HEK293 (cell line): ENCODE data around the gene PSME1.
A peak's percentile ranks its signal among the peaks of the same experiment; 100 is the strongest.

Source experiments
- CTCF ChIA-PET: fragments of 350-600 bp; formaldehyde crosslinking; extraction: SDS; loops from one replicate; lab custom pipeline; 2021; ENCODE audit warnings: antibody characterized with exemption; lab: Yijun Ruan, JAX
- POLR2A ChIA-PET: fragments of 300-600 bp; formaldehyde crosslinking; extraction: SDS; loops from one replicate; lab custom pipeline; 2020; ENCODE audit warnings: antibody characterized with exemption, inconsistent platforms; lab: Yijun Ruan, JAX
- H3K27ac ChIP-seq: fragments of 200-500 bp; sonication (Bioruptor generic); 2 replicates; pipeline ENCODE4 v1.5.1; 2014; ENCODE audit warnings: low read depth, low read length, control low read depth, inconsistent platforms; ENCODE audit errors: extremely low read depth
- H3K36me3 ChIP-seq, 2 experiments: fragments of 200-500 bp in 1 of 2; sonication (Bioruptor generic) in 1 of 2; 1 replicate in 1 of 2; 2 replicates in 1 of 2; pipeline ENCODE4 v1.5.1; 2014 to 2017; ENCODE audit warnings: inconsistent platforms in 2 of 2, low read length in 2 of 2; ENCODE audit not compliant: control insufficient read depth in 2 of 2, insufficient read depth in 1 of 2
- H3K4me1 ChIP-seq: fragments of 200-500 bp; sonication (Bioruptor generic); 2 replicates; pipeline ENCODE4 v1.5.1; 2014; ENCODE audit warnings: mild to moderate bottlenecking, low read length, inconsistent platforms; ENCODE audit not compliant: control insufficient read depth, insufficient read depth
- H3K4me3 ChIP-seq: 2 replicates; pipeline ENCODE4 v1.5.1; 2011; ENCODE audit warnings: low read depth, mild to moderate bottlenecking, control low read depth, low read length, moderate library complexity
- H3K9me3 ChIP-seq: fragments of 200-500 bp; sonication (Bioruptor generic); 2 replicates; pipeline ENCODE4 v1.5.1; 2014; ENCODE audit warnings: low read depth, low read length, inconsistent platforms; ENCODE audit not compliant: control insufficient read depth, insufficient read depth
- BCL11B ChIP-seq: fragments of 450-650 bp; formaldehyde crosslinking; IDR thresholded peaks from 2 replicates; pipeline ENCODE4 v1.5.1; 2016; ENCODE audit warnings: low read depth, missing biosample characterization, missing genetic modification characterization
- GLI2 ChIP-seq: fragments of 450-650 bp; formaldehyde crosslinking; IDR thresholded peaks from 2 replicates; pipeline ENCODE4; 2017; ENCODE audit warnings: missing biosample characterization, missing genetic modification characterization, low read depth, borderline replicate concordance
- GLIS2 ChIP-seq: fragments of 450-650 bp; formaldehyde crosslinking; IDR thresholded peaks from 2 replicates; pipeline ENCODE4 v1.5.1; 2016; ENCODE audit warnings: missing biosample characterization, missing genetic modification characterization
- KLF10 ChIP-seq: fragments of 450-650 bp; IDR thresholded peaks from 2 replicates; pipeline ENCODE4 v1.5.1; 2018; ENCODE audit warnings: missing biosample characterization, mild to moderate bottlenecking, missing genetic modification characterization
- MEIS1 ChIP-seq: sonication (generic); formaldehyde crosslinking; IDR thresholded peaks from 2 replicates; pipeline ENCODE4 v1.8.1; 2022; ENCODE audit warnings: missing genetic modification reagents, mild to moderate bottlenecking, borderline replicate concordance
- OSR2 ChIP-seq: fragments of 450-650 bp; formaldehyde crosslinking; IDR thresholded peaks from 2 replicates; pipeline ENCODE4 v1.5.1; 2016; ENCODE audit warnings: missing biosample characterization, missing genetic modification characterization
- WT1 ChIP-seq: fragments of 450-650 bp; formaldehyde crosslinking; IDR thresholded peaks from 2 replicates; pipeline ENCODE4 v1.5.1; 2016; ENCODE audit warnings: missing biosample characterization, missing genetic modification characterization
- ZBTB48 ChIP-seq: fragments of 450-650 bp; formaldehyde crosslinking; IDR thresholded peaks from 2 replicates; pipeline ENCODE4 v1.5.1; 2016; ENCODE audit warnings: missing biosample characterization, missing genetic modification characterization
- ZEB2 ChIP-seq: fragments of 450-650 bp; formaldehyde crosslinking; IDR thresholded peaks from 2 replicates; pipeline ENCODE4 v1.5.1; 2016; ENCODE audit warnings: missing biosample characterization, missing genetic modification characterization
- ZFP3 ChIP-seq: fragments of 450-650 bp; formaldehyde crosslinking; IDR thresholded peaks from 2 replicates; pipeline ENCODE4 v1.5.1; 2016; ENCODE audit warnings: low read depth, missing biosample characterization, missing genetic modification characterization
- ZNF121 ChIP-seq: fragments of 450-650 bp; formaldehyde crosslinking; IDR thresholded peaks from 2 replicates; pipeline ENCODE4 v1.5.1; 2016; ENCODE audit warnings: missing biosample characterization, missing genetic modification characterization
- ZNF211 ChIP-seq: fragments of 450-650 bp; formaldehyde crosslinking; IDR thresholded peaks from 2 replicates; pipeline ENCODE4 v1.5.1; 2016; ENCODE audit warnings: low read depth, missing biosample characterization, missing genetic modification characterization
- ZNF214 ChIP-seq: fragments of 450-650 bp; formaldehyde crosslinking; IDR thresholded peaks from 2 replicates; pipeline ENCODE4 v1.5.1; 2017; ENCODE audit warnings: missing biosample characterization, mild to moderate bottlenecking, missing genetic modification characterization, borderline replicate concordance
- ZNF248 ChIP-seq: fragments of 450-650 bp; formaldehyde crosslinking; IDR thresholded peaks from 2 replicates; pipeline ENCODE4 v1.5.1; 2017; ENCODE audit warnings: missing biosample characterization, missing genetic modification characterization
- ZNF274 ChIP-seq, 2 experiments: fragments of 200-500 bp in 1 of 2; fragments of 450-650 bp in 1 of 2; sonication (Bioruptor generic) in 1 of 2; formaldehyde crosslinking in 1 of 2; IDR thresholded peaks; 2 replicates each; pipeline versions ENCODE4 v1.5.1 to v1.6.1; 2014 to 2016; ENCODE audit warnings: borderline replicate concordance in 1 of 2, inconsistent platforms in 1 of 2, low read length in 1 of 2, missing biosample characterization in 1 of 2, missing genetic modification characterization in 1 of 2
- ZNF311 ChIP-seq: fragments of 450-650 bp; formaldehyde crosslinking; IDR thresholded peaks from 2 replicates; pipeline ENCODE4 v1.5.1; 2017; ENCODE audit warnings: missing biosample characterization, missing genetic modification characterization, borderline replicate concordance
- ZNF335 ChIP-seq: fragments of 450-650 bp; formaldehyde crosslinking; conservative IDR thresholded peaks from 2 replicates; pipeline ENCODE4 v1.5.1; 2016; ENCODE audit warnings: missing biosample characterization, missing genetic modification characterization
- ZNF433 ChIP-seq: fragments of 450-650 bp; formaldehyde crosslinking; IDR thresholded peaks from 2 replicates; pipeline ENCODE4 v1.5.1; 2016; ENCODE audit warnings: missing biosample characterization, missing genetic modification characterization, low read depth
- ZNF610 ChIP-seq: fragments of 450-650 bp; formaldehyde crosslinking; IDR thresholded peaks from 2 replicates; pipeline ENCODE4 v1.5.1; 2016; ENCODE audit warnings: missing biosample characterization, missing genetic modification characterization, borderline replicate concordance
- ZNF621 ChIP-seq: fragments of 450-650 bp; formaldehyde crosslinking; IDR thresholded peaks from 2 replicates; pipeline ENCODE4 v1.5.1; 2017; ENCODE audit warnings: missing biosample characterization, missing genetic modification characterization
- ZNF776 ChIP-seq: fragments of 450-650 bp; formaldehyde crosslinking; IDR thresholded peaks from 2 replicates; pipeline ENCODE4 v1.5.0; 2017; ENCODE audit warnings: missing biosample characterization, missing genetic modification characterization, borderline replicate concordance
- TF ChIP-seq, protein P1 (sequence below): fragments of 450-650 bp; formaldehyde crosslinking; IDR thresholded peaks from 2 replicates; pipeline ENCODE4 v1.5.1; 2016; ENCODE audit warnings: missing biosample characterization, missing genetic modification characterization
- TF ChIP-seq, protein P2 (sequence below): fragments of 450-650 bp; formaldehyde crosslinking; IDR thresholded peaks from 2 replicates; pipeline ENCODE4 v1.5.1; 2016; ENCODE audit warnings: missing biosample characterization, missing genetic modification characterization
- TF ChIP-seq, protein P3 (sequence below): fragments of 450-650 bp; formaldehyde crosslinking; IDR thresholded peaks from 2 replicates; pipeline ENCODE4 v1.5.1; 2016; ENCODE audit warnings: missing biosample characterization, missing genetic modification characterization
- TF ChIP-seq, protein P4 (sequence below): fragments of 450-650 bp; formaldehyde crosslinking; IDR thresholded peaks from 2 replicates; pipeline ENCODE4 v1.5.1; 2016; ENCODE audit warnings: missing biosample characterization, missing genetic modification characterization

Gene PSME1

DNA sequence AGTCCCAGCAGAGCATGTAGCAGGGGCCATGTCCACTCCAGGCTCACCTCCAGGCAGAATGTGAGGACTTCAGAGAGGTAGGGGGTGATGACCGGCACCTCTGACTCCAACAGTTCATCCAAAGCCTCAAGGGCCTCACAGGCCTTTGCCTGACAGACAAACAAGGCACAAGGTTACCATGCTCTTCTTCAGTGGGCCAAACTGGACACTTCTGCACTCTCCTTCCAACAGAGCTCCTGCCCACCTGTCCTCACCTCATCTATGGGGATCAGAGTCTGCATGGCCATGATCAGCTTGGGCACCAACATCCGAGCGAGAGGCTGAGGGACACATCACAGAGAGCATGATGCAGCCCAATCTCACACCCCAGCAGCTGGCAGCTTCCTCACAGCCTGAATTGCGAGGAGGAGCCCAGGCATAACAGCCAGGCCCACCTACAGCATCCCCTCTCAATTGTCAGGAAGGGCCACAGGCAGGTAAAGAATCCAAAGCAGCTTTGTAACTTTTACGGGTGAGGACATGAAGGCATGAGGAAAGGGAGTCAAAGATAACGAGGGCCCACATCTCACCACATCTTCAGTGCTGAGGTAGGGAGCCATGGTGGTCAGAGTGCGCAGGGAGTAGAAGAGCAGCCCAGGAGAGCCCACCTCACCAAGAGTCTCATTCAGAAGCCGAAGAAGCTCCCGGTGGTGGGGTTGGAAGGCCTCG is 51.0 kb downstream of the PSME1 start:
- CTCF ChIA-PET: interaction anchor here (0.6 to 3.0 kb wide), 2 partner anchors 26 to 211 kb away, joined by 3 to 12 read pairs; partner anchors contain the start of gene IRF9
- H3K9me3 ChIP-seq: no peaks in the 10 kb centered on the region
- TF ChIP-seq ZNF274 (IDR thresholded peaks at IDR 0.05; ENCODE audit: low read length) (no peak), ZNF274 (tag by site-specific recombination; IDR thresholded peaks at IDR 0.05; ENCODE audit: borderline replicate concordance) (no peak), KLF10 (tag by site-specific recombination) (no peak), BCL11B (tag by site-specific recombination) (no peak), ZNF433 (tag by site-specific recombination) (no peak), ZNF248 (tag by site-specific recombination) (no peak), WT1 (tag by site-specific recombination) (no peak), ZNF610 (tag by site-specific recombination) (no peak)
- TF ChIP-seq, protein P1, sequence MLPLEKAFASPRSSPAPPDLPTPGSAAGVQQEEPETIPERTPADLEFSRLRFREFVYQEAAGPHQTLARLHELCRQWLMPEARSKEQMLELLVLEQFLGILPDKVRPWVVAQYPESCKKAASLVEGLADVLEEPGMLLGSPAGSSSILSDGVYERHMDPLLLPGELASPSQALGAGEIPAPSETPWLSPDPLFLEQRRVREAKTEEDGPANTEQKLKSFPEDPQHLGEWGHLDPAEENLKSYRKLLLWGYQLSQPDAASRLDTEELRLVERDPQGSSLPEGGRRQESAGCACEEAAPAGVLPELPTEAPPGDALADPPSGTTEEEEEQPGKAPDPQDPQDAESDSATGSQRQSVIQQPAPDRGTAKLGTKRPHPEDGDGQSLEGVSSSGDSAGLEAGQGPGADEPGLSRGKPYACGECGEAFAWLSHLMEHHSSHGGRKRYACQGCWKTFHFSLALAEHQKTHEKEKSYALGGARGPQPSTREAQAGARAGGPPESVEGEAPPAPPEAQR: no peak
- TF ChIP-seq, protein P2, sequence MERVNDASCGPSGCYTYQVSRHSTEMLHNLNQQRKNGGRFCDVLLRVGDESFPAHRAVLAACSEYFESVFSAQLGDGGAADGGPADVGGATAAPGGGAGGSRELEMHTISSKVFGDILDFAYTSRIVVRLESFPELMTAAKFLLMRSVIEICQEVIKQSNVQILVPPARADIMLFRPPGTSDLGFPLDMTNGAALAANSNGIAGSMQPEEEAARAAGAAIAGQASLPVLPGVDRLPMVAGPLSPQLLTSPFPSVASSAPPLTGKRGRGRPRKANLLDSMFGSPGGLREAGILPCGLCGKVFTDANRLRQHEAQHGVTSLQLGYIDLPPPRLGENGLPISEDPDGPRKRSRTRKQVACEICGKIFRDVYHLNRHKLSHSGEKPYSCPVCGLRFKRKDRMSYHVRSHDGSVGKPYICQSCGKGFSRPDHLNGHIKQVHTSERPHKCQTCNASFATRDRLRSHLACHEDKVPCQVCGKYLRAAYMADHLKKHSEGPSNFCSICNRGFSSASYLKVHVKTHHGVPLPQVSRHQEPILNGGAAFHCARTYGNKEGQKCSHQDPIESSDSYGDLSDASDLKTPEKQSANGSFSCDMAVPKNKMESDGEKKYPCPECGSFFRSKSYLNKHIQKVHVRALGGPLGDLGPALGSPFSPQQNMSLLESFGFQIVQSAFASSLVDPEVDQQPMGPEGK (tag by site-specific recombination): no peak
- TF ChIP-seq, protein P3, sequence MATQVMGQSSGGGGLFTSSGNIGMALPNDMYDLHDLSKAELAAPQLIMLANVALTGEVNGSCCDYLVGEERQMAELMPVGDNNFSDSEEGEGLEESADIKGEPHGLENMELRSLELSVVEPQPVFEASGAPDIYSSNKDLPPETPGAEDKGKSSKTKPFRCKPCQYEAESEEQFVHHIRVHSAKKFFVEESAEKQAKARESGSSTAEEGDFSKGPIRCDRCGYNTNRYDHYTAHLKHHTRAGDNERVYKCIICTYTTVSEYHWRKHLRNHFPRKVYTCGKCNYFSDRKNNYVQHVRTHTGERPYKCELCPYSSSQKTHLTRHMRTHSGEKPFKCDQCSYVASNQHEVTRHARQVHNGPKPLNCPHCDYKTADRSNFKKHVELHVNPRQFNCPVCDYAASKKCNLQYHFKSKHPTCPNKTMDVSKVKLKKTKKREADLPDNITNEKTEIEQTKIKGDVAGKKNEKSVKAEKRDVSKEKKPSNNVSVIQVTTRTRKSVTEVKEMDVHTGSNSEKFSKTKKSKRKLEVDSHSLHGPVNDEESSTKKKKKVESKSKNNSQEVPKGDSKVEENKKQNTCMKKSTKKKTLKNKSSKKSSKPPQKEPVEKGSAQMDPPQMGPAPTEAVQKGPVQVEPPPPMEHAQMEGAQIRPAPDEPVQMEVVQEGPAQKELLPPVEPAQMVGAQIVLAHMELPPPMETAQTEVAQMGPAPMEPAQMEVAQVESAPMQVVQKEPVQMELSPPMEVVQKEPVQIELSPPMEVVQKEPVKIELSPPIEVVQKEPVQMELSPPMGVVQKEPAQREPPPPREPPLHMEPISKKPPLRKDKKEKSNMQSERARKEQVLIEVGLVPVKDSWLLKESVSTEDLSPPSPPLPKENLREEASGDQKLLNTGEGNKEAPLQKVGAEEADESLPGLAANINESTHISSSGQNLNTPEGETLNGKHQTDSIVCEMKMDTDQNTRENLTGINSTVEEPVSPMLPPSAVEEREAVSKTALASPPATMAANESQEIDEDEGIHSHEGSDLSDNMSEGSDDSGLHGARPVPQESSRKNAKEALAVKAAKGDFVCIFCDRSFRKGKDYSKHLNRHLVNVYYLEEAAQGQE (tag by site-specific recombination): no peak
- TF ChIP-seq, all 188 proteins: peak for 0
- Histone ChIP-seq H3K36me3 (peaks cover 5 to 81% of the 10 kb centered on the region in 2 experiments), H3K27ac (no peak overlapping the region), H3K4me1 (peaks cover 7% of the 10 kb centered on the region; the same call in 1 of the 2 replicates), H3K4me3 (no peak overlapping the region)
- POLR2A ChIA-PET: interaction anchor here (1.0 to 2.0 kb wide), 2 partner anchors 8 to 27 kb away, joined by 4 to 5 read pairs; partner anchors contain the start of genes CHMP4A and TM9SF1

DNA sequence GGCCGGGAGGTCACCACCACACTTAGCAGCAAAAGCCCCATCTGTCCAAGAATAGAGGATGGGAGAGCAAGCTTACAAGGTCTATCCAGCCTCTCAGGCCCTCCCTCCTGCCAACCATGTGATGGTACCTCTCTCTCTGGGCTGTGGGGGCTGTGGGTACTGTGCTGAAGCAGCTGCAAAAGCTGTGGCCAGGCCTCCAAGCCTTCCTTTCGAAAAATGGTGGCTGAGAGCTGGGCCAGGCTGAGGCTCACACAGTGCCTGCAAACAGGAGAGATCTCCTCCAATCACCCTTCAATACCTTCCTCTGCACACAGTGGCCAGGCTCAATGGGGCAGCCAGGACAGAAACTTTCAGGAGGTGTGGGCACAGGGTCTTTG is 51.5 kb downstream of the PSME1 start:
- POLR2A ChIA-PET: interaction anchor here (1.0 to 2.0 kb wide), 3 partner anchors 8 to 51 kb away, joined by 4 to 10 read pairs (median 5); partner anchors contain the start of genes CHMP4A, PSME1 and TM9SF1
- Histone ChIP-seq H3K36me3 (peaks cover 6 to 81% of the 10 kb centered on the region in 2 experiments), H3K4me3 (peak overlapping the region; percentile 84; the same call in 1 of the 2 replicates), H3K27ac (no peak overlapping the region), H3K9me3 (no peaks in the 10 kb centered on the region), H3K4me1 (peaks cover 7% of the 10 kb centered on the region; the same call in 1 of the 2 replicates)
- CTCF ChIA-PET: interaction anchor here (0.6 to 3.0 kb wide), 2 partner anchors 26 to 211 kb away, joined by 3 to 12 read pairs; partner anchors contain the start of gene IRF9
- TF ChIP-seq GLI2 (no peak), ZBTB48 (no peak), ZNF214 (tag by site-specific recombination) (no peak), ZNF211 (no peak), GLIS2 (tag by site-specific recombination) (no peak), ZNF121 (tag by site-specific recombination) (no peak), ZEB2 (tag by site-specific recombination) (no peak), OSR2 (no peak), ZNF335 (tag by site-specific recombination) (no peak), ZNF621 (tag by site-specific recombination) (no peak), MEIS1 (CRISPR knock-in tag) (no peak), ZFP3 (tag by site-specific recombination) (no peak), ZNF311 (tag by site-specific recombination) (no peak), ZNF776 (tag by site-specific recombination) (no peak)
- TF ChIP-seq, protein P4, sequence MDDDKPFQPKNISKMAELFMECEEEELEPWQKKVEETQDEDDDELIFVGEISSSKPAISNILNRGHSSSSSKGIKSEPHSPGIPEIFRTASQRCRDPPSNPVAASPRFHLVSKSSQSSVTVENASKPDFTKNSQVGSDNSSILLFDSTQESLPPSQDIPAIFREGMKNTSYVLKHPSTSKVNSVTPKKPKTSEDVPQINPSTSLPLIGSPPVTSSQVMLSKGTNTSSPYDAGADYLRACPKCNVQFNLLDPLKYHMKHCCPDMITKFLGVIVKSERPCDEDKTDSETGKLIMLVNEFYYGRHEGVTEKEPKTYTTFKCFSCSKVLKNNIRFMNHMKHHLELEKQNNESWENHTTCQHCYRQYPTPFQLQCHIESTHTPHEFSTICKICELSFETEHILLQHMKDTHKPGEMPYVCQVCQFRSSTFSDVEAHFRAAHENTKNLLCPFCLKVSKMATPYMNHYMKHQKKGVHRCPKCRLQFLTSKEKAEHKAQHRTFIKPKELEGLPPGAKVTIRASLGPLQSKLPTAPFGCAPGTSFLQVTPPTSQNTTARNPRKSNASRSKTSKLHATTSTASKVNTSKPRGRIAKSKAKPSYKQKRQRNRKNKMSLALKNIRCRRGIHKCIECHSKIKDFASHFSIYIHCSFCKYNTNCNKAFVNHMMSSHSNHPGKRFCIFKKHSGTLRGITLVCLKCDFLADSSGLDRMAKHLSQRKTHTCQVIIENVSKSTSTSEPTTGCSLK (tag by site-specific recombination): no peak
